HUES6 (cell line): ENCODE results near the gene GULP1.
"Not testable (repeated sequence)": the region's sequence is repeated elsewhere in the genome, so short reads cannot be mapped to it uniquely, and the experiment has no call there.

ENCODE experiments used
- H3K27ac ChIP-seq: 2 replicates; pipeline ENCODE4 v1.7.0; 2013; ENCODE audit warnings: low read depth, mild to moderate bottlenecking, low read length, inconsistent platforms
- H3K27me3 ChIP-seq: 2 replicates; pipeline ENCODE4 v1.6.1; 2013; ENCODE audit warnings: low read length; ENCODE audit not compliant: control insufficient read depth, insufficient read depth
- H3K36me3 ChIP-seq: 2 replicates; pipeline ENCODE4 v1.6.1; 2013; ENCODE audit warnings: low read length; ENCODE audit not compliant: control insufficient read depth, insufficient read depth
- H3K4me1 ChIP-seq: 2 replicates; pipeline ENCODE4 v1.6.1; 2013; ENCODE audit warnings: low read length; ENCODE audit not compliant: control insufficient read depth, insufficient read depth
- H3K4me3 ChIP-seq: 2 replicates; pipeline ENCODE4 v1.5.1; 2013; ENCODE audit warnings: low read depth, low read length
- H3K9ac ChIP-seq: one replicate; pipeline ENCODE4 v1.6.1; 2013; ENCODE audit warnings: mild to moderate bottlenecking, low read length
- H3K9me3 ChIP-seq: 2 replicates; pipeline ENCODE4 v1.6.1; 2013; ENCODE audit warnings: low read depth, low read length; ENCODE audit not compliant: control insufficient read depth, insufficient read depth

The GULP1 gene

DNA sequence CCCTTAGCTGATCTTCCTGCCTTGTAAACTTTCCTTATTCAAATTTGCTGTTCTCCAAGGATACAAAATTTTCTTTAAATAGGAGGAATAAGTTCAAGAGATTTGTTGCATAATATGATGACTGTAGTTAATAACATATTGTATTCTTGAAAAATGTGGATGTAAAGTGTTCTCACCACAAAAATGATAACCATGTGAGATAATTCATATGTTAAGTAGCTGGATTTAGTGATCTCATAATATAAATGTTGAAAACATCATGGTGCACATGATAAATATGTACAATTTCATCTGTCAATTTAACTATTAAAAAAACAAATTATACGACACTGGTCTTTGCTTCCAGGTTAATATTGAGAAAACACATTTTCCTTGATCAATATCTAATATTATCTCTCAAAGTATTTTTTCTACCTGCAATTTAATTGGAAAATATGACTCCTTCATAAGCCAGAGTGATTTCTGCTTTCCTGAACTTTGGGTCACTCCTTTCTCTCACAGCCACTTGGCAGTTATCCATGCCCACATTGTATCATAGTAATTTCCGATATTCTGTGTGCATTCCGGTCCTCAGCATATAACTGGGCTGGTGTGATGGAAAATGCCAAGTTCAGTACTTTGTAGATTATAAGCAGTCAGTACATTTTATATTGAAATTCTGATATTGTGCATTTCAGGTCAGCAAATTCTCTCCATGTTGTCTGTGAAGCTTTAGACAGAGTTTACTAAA, 152.6 kb downstream of the GULP1 start:
- H3K4me1 ChIP-seq = peaks cover 25% of the 10 kb centered on the region
- H3K9ac ChIP-seq = no peak overlapping the region
- no peak overlapping the region for H3K4me3 ChIP-seq
- no peaks in the 10 kb centered on the region; the same call in 1 of the 2 replicates for H3K9me3 ChIP-seq
- H3K27me3 ChIP-seq = no peaks in the 10 kb centered on the region
- 0 out of 2 replicates have a peak, but pooled peaks cover 2% of the 10 kb centered on the region for H3K36me3 ChIP-seq
- no peak overlapping the region for H3K27ac ChIP-seq

DNA sequence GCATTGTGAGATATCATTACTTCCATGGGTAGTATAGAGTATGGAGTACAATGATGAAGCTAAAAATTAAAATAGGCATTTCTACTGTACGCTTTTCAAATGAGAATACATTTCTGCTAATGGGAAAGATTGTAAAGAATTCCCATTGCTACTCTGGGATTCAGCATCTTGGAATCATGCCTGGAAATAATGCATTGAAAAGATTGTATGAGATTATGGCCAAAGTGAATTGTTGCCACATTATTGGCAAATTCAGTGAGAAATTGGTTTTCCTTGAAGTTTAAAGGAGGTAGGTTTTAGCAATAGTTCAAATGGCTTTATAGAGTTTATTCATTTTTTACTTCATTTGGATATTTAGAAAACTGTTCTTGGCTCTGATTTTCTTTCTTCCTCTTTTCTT, 157.9 kb downstream of the GULP1 start:
- peaks cover 13% of the 10 kb centered on the region for H3K9me3 ChIP-seq
- H3K9ac ChIP-seq = no peak overlapping the region
- H3K27ac ChIP-seq = no peak overlapping the region
- no peak overlapping the region for H3K4me3 ChIP-seq
- H3K27me3 ChIP-seq = no peaks in the 10 kb centered on the region
- peaks cover 17% of the 10 kb centered on the region for H3K36me3 ChIP-seq
- H3K4me1 ChIP-seq = peaks cover 5% of the 10 kb centered on the region; the same call in 1 of the 2 replicates

DNA sequence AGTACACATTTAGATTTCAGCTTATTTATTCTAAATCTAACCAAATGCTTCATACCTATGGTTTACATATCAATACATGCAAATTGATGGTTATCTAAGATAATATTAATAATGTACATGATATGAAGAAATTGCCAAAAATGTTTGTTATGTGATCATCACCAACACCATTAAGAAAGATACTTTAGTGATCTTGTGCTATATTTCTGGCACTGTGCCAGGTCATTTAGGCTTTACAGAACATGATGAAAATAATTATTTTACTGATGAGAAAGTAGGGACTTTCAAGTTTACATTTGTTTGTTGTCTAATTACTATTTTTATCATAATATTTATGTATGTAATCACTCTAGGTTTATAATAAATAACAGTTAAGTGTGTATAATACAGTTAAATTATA, 158.3 kb downstream of the GULP1 start:
- H3K4me1 ChIP-seq = peaks cover 6% of the 10 kb centered on the region; the same call in 1 of the 2 replicates
- H3K9me3 ChIP-seq = peaks cover 15% of the 10 kb centered on the region
- H3K4me3 ChIP-seq = no peak overlapping the region
- H3K36me3 ChIP-seq = peaks cover 18% of the 10 kb centered on the region
- H3K9ac ChIP-seq = no peak overlapping the region
- no peak overlapping the region for H3K27ac ChIP-seq
- no peaks in the 10 kb centered on the region for H3K27me3 ChIP-seq

DNA sequence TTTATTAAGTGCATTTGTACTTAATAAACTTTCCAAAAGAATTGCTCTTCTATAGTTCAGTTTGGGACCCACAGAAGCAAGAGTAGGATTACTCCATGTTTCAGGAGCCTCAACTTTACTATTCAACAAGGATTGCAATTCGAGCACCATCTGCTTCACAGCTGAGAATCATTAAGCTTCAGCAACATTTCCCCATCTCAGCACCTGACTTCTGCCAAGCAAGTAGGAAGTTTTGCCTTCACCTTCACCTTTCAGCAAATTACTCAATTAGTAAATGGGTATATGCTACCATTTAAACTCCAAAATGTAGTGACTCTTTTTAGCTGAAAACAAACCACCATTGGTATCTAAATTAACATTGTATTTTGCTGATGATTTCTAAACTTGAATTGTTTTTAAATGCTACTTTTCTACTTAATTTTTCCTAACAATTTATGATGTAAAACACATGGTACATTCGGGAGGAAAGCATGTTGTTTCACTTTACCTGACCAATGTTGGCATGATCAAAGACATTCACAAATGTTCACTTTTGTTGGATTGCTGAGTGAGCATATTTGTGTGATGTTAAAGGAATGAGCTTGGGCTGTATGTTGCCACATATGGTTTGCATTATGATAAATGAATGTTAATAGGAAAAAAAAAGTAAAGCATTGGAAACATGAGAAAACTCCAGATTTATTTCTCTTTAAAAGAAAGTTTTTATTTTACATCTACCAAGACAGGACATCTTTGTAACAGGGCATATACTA, 159.2 kb downstream of the GULP1 start:
- peaks cover 20% of the 10 kb centered on the region for H3K9me3 ChIP-seq
- no peaks in the 10 kb centered on the region for H3K27me3 ChIP-seq
- H3K9ac ChIP-seq = no peak overlapping the region
- no peak overlapping the region for H3K27ac ChIP-seq
- H3K36me3 ChIP-seq = peaks cover 21% of the 10 kb centered on the region
- H3K4me3 ChIP-seq = no peak overlapping the region
- H3K4me1 ChIP-seq = peaks cover 10% of the 10 kb centered on the region; the same call in 1 of the 2 replicates

DNA sequence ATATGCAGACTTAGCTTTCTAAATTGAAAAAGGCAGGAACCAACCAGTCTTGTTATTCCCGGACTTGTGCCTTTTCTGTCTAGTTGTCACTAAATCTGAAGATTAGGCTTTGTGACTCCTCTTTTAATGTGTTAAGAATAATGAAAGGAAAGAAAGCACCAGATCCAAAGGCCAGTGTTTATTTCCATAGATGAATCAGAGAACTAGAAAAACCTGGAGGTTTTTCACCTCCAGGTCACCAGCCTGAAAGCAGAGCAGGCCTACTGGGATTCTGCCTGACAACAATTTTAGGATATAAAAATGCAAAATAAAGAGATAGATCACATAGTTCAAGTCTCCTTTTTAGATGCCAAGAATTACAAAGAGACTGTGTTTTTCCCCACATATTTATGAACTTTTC, 160.4 kb downstream of the GULP1 start:
- Histone ChIP-seq H3K36me3 (peaks cover 30% of the 10 kb centered on the region), H3K4me1 (peaks cover 18% of the 10 kb centered on the region), H3K27me3 (no peaks in the 10 kb centered on the region), H3K9me3 (peaks cover 31% of the 10 kb centered on the region), H3K4me3 (no peak overlapping the region), H3K27ac (no peak overlapping the region), H3K9ac (no peak overlapping the region)

DNA sequence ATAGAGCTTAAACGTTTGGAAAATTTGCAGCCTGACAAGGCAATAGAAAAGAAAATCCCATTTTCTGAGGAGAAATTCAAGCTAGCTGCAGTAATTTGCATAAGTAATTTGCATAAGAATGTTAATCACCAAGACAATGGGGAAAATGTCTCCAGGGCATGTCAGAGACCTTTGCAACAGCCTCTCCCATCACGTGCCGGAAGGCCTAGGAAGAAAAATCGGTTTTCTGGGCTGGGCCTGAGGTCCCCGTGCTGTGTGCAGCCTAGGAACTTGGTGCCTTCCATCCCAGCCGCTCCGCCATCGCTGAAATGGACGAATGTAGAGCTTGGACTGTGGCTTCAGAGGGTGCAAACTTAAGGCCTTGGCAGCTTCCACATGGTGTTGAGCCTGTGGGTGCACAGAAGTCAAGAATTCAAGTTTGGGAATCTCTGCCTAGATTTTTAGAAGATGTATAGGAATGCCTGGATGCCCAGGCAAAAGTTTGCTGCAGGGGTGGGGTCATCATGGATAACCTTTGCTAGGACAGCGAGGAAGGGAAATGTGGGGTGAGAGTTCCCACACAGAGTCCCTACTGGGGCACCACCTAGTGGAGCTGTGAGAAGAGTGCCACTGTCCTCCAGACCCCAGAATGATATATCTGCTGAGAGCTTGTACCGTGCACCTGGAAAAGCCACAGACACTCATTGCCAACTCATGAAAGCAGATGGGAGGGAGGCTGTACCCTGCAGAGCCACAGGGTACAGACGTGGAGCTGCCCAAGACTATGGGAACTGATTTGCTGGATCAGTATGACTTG, 164.6 kb downstream of the GULP1 start:
- H3K9ac ChIP-seq = peak overlapping the region; percentile 38
- H3K9me3 ChIP-seq = peaks cover 51% of the 10 kb centered on the region
- peak overlapping the region; percentile 35; the same call in 1 of the 2 replicates for H3K4me3 ChIP-seq
- H3K36me3 ChIP-seq = peaks cover 38% of the 10 kb centered on the region
- H3K27me3 ChIP-seq = no peaks in the 10 kb centered on the region
- H3K4me1 ChIP-seq = peaks cover 18% of the 10 kb centered on the region
- peak overlapping the region; percentile 91 for H3K27ac ChIP-seq

DNA sequence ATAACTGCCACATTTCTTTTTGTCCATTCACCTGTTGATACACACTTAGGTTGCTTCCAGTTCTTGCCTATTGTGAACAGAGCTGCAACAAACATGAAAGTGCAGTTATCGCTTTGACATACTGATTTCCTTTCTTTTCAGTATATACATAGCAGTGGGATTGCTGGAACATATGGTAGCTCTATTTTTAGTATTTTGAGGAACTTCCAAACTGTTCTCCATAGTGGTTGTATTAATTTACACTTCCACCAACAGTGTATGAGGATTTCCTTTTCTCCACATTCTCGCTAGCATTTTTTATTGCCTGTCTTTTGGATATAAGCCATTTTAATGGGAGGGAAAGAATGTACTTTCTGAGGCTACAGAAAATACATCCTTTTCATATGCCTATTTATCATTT, 167.4 kb downstream of the GULP1 start:
- H3K4me3 ChIP-seq = no peak overlapping the region
- H3K9me3 ChIP-seq = peaks cover 46% of the 10 kb centered on the region
- no peak overlapping the region for H3K9ac ChIP-seq
- H3K4me1 ChIP-seq = peaks cover 36% of the 10 kb centered on the region
- H3K27ac ChIP-seq = no peak overlapping the region
- H3K27me3 ChIP-seq = no peaks in the 10 kb centered on the region
- H3K36me3 ChIP-seq = peaks cover 29% of the 10 kb centered on the region

DNA sequence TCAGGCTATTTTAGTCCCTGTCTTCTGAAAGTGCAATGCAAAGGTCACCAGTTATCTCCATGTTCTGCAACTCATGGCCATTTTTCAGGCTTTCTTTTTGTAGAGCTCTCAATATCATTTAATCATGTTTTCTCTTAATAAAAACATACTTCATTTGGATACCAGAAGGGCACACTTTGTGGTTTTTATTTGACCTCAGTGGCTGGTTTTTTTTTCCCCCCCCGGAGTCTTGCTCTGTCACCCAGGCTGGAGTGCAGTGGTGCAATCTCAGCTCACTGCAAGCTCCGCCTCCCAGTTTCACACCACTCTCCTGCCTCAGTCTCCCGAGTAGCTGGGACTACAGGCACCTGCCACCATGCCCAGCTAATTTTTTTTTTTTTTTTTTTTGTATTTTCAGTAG, 174.4 kb downstream of the GULP1 start:
- peaks cover 35% of the 10 kb centered on the region for H3K4me1 ChIP-seq
- not testable (repeated sequence) for H3K36me3 ChIP-seq, H3K27me3 ChIP-seq, H3K4me3 ChIP-seq, H3K9ac ChIP-seq, H3K27ac ChIP-seq
- peaks cover 13% of the 10 kb centered on the region for H3K9me3 ChIP-seq

DNA sequence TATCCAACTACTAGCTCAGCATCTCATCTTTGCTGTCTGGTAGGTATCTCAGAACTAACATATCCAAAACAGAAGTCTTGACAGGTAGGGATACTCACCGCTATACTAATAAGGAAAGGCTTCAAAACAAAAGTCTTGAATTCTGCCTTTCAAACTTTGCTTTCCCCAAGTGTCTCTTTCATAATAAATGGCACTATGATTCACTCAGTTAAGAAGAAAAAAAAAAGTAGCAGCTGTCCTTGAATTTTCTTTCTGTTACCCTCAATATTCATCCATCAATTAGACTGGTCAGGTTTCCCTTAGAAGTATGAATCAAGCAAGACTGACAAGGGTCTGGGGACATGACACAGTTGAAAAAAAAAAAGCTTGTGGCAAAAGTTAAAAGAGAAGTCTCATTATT, 175.1 kb downstream of the GULP1 start:
- Histone ChIP-seq H3K9me3 (peaks cover 9% of the 10 kb centered on the region; the same call in 1 of the 2 replicates), H3K4me1 (peaks cover 35% of the 10 kb centered on the region), H3K36me3 (no peaks in the 10 kb centered on the region), H3K4me3 (no peak overlapping the region), H3K27ac (no peak overlapping the region), H3K9ac (no peak overlapping the region), H3K27me3 (no peaks in the 10 kb centered on the region)

DNA sequence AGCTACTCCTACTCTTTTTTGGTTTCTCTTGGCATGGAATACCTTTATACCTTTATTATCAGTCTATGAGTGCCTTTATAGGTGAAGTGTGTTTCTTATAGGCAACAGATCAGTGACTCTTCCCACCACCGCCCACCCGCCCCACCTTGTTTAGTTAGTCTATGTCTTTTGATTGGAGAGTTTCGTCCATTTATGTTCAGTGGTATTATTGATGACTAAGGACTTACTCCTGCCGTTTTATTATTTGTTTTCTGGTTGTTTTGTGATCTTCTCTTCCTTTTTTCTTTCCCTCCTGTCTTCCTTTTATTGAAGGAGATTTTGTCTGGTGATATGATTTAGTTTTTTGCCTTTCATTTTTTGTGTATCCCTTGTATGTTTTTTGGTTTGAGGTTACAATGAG, 179.5 kb downstream of the GULP1 start:
- no peak overlapping the region for H3K27ac ChIP-seq
- H3K4me3 ChIP-seq = no peak overlapping the region
- no peaks in the 10 kb centered on the region for H3K27me3 ChIP-seq
- peaks cover 9% of the 10 kb centered on the region; the same call in 1 of the 2 replicates for H3K9me3 ChIP-seq
- no peak overlapping the region for H3K9ac ChIP-seq
- H3K36me3 ChIP-seq = no peaks in the 10 kb centered on the region
- peaks cover 23% of the 10 kb centered on the region for H3K4me1 ChIP-seq
